HG03457 (cell line): ENCODE data around the gene TMEM53.

Source experiments
- ATAC-seq: cut with Tn5 transposase; IDR thresholded peaks from one replicate; pipeline ENCODE4 v1.9.1; 2021; ENCODE audit warnings: moderate number of reproducible peaks; ENCODE audit not compliant: unreplicated experiment

Gene TMEM53

GRCh38 chr1:44648529-44649250, 25.6 kb downstream of the TMEM53 start:
- ATAC-seq: no peak

- no peak for ATAC-seq
Observed at GRCh38 chr1:44647896-44648295, 26.4 kb downstream of the TMEM53 start.

- no peak for ATAC-seq
Observed at GRCh38 chr1:44646261-44647110, 27.8 kb downstream of the TMEM53 start.

GRCh38 chr1:44645476-44646244, 28.6 kb downstream of the TMEM53 start:
- no peak for ATAC-seq

GRCh38 chr1:44644806-44645205, 29.5 kb downstream of the TMEM53 start:
- no peak for ATAC-seq

GRCh38 chr1:44643721-44644334, 30.5 kb downstream of the TMEM53 start:
- ATAC-seq: no peak

GRCh38 chr1:44642925-44643324, 31.4 kb downstream of the TMEM53 start:
- no peak for ATAC-seq

GRCh38 chr1:44642255-44642654, 32.0 kb downstream of the TMEM53 start:
- ATAC-seq: no peak

GRCh38 chr1:44641126-44642102, 32.9 kb downstream of the TMEM53 start:
- ATAC-seq: no peak

GRCh38 chr1:44640200-44640853, 34.0 kb downstream of the TMEM53 start:
- no peak for ATAC-seq

GRCh38 chr1:44637702-44638411, 36.4 kb downstream of the TMEM53 start:
- ATAC-seq: no peak

GRCh38 chr1:44636688-44637598, 37.3 kb downstream of the TMEM53 start:
- no peak for ATAC-seq

- ATAC-seq: no peak
Observed at GRCh38 chr1:44636083-44636687, 38.1 kb downstream of the TMEM53 start.

- no peak for ATAC-seq
Observed at GRCh38 chr1:44635439-44635838, 38.8 kb downstream of the TMEM53 start.

- ATAC-seq: no peak
Observed at GRCh38 chr1:44634606-44635189, 39.6 kb downstream of the TMEM53 start.

- no peak for ATAC-seq
Observed at GRCh38 chr1:44632598-44632997, 41.7 kb downstream of the TMEM53 start.
